Skeletal muscle satellite cell (primary cell): ENCODE results near the gene GALNT13.

Experiments
- H3K27me3 ChIP-seq: 2 replicates; pipeline ENCODE4 v1.7.0; 2013; ENCODE audit warnings: low read length; ENCODE audit not compliant: control insufficient read depth, insufficient read depth
- H3K36me3 ChIP-seq: 2 replicates; pipeline ENCODE4 v1.7.0; 2013; ENCODE audit warnings: mild to moderate bottlenecking, control low read depth, low read length; ENCODE audit not compliant: insufficient read depth
- H3K4me1 ChIP-seq: 2 replicates; pipeline ENCODE4 v1.7.0; 2013; ENCODE audit warnings: low read length; ENCODE audit not compliant: control insufficient read depth, insufficient read depth
- H3K4me2 ChIP-seq: 2 replicates; pipeline ENCODE4 v1.7.0; 2013; ENCODE audit warnings: mild to moderate bottlenecking, low read length
- H3K4me3 ChIP-seq: 2 replicates; pipeline ENCODE4 v1.7.0; 2013; ENCODE audit warnings: low read length
- H3K9ac ChIP-seq: 2 replicates; pipeline ENCODE4 v1.7.0; 2013; ENCODE audit warnings: mild to moderate bottlenecking, low read depth, low read length, moderate library complexity
- H3K9me3 ChIP-seq: replicated peaks from 2 replicates; pipeline ENCODE4 v1.7.0; 2013; ENCODE audit warnings: mild to moderate bottlenecking, control low read depth, low read length

Gene GALNT13

GRCh38 chr2:154490530-154490929 is 618.8 kb downstream of the GALNT13 start:
- Histone ChIP-seq H3K4me2 (no peak overlapping the region), H3K4me3 (no peak overlapping the region), H3K4me1 (no peaks in the 10 kb centered on the region), H3K9me3 (no peaks in the 10 kb centered on the region), H3K9ac (no peak overlapping the region), H3K36me3 (no peaks in the 10 kb centered on the region), H3K27me3 (no peaks in the 10 kb centered on the region)

DNA sequence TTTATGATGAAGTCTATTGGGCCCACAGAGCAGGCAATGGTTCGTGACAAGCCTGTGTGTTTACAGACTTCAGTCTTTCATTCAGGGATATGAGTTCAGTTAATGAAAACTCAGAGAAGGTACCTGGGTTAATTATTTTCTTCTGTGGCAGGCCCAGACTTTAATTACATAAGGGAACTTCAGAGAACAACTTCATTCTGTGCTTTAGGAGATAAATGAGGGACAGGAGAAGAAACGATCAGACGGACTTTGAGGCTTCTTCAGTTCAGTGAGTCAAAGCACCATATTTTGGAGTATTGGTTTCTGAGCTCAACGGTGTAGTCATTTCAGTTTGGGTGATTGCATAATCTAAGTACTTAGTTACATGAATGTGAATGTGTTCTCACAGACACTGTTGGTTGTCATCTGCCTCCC is 623.7 kb downstream of the GALNT13 start:
- no peak overlapping the region for H3K4me2 ChIP-seq
- no peak overlapping the region for H3K4me3 ChIP-seq
- H3K9ac ChIP-seq: no peak overlapping the region

GRCh38 chr2:154497019-154497418 is 625.3 kb downstream of the GALNT13 start:
- H3K9me3 ChIP-seq: no peaks in the 10 kb centered on the region

More for the DNA sequence above, 623.7 kb downstream of the GALNT13 start:
- no peaks in the 10 kb centered on the region for H3K27me3 ChIP-seq
- H3K36me3 ChIP-seq: no peaks in the 10 kb centered on the region
- H3K4me1 ChIP-seq: no peaks in the 10 kb centered on the region
- H3K9me3 ChIP-seq: no peaks in the 10 kb centered on the region

More at GRCh38 chr2:154497019-154497418, 625.3 kb downstream of the GALNT13 start:
- H3K4me1 ChIP-seq: no peaks in the 10 kb centered on the region
- H3K9ac ChIP-seq: no peak overlapping the region
- H3K4me2 ChIP-seq: no peak overlapping the region
- no peaks in the 10 kb centered on the region for H3K36me3 ChIP-seq
- H3K27me3 ChIP-seq: no peaks in the 10 kb centered on the region
- no peak overlapping the region for H3K4me3 ChIP-seq
